NT2/D1 (cell line): Measurements from ENCODE around the gene TBCCD1.
"Not testable (repeated sequence)": the region's sequence is repeated elsewhere in the genome, so short reads cannot be mapped to it uniquely, and the experiment has no call there.

ENCODE experiments used
- DNase-seq: peaks from one replicate; pipeline ENCODE4 v3.0.0-alpha.2; 2011; ENCODE audit warnings: low read depth, low spot score
- H3K27me3 ChIP-seq: 2 replicates; pipeline ENCODE4 v1.6.0; 2011; ENCODE audit warnings: mild to moderate bottlenecking; ENCODE audit not compliant: insufficient read length, insufficient read depth
- H3K36me3 ChIP-seq: 2 replicates; pipeline ENCODE4 v1.6.1; 2011; ENCODE audit warnings: mild to moderate bottlenecking, low read length, mixed read lengths; ENCODE audit not compliant: insufficient read depth, insufficient read length
- H3K4me1 ChIP-seq: 2 replicates; pipeline ENCODE4 v1.5.1; 2011; ENCODE audit not compliant: insufficient read depth, insufficient read length
- H3K4me3 ChIP-seq: 2 replicates; pipeline ENCODE4 v1.5.1; 2011; ENCODE audit warnings: low read depth; ENCODE audit not compliant: insufficient read length
- H3K9ac ChIP-seq: 2 replicates; pipeline ENCODE4 v1.6.0; 2011; ENCODE audit warnings: low read depth; ENCODE audit not compliant: insufficient read length
- H3K9me3 ChIP-seq: 2 replicates; pipeline ENCODE4 v1.5.1; 2011; ENCODE audit warnings: mild to moderate bottlenecking, low read length; ENCODE audit not compliant: insufficient read depth
- SUZ12 ChIP-seq: IDR thresholded peaks from 2 replicates; pipeline ENCODE4 v1.6.1; 2011; ENCODE audit not compliant: insufficient read length, insufficient read depth; ENCODE audit errors: extremely low read depth
- YY1 ChIP-seq: IDR thresholded peaks from 2 replicates; pipeline ENCODE4 v1.6.1; 2011; ENCODE audit not compliant: insufficient read length, insufficient read depth
- ZNF274 ChIP-seq: IDR thresholded peaks from 2 replicates; pipeline ENCODE4 v1.6.1; 2011; ENCODE audit warnings: mild to moderate bottlenecking, low read depth, low read length

TBCCD1 gene

DNA sequence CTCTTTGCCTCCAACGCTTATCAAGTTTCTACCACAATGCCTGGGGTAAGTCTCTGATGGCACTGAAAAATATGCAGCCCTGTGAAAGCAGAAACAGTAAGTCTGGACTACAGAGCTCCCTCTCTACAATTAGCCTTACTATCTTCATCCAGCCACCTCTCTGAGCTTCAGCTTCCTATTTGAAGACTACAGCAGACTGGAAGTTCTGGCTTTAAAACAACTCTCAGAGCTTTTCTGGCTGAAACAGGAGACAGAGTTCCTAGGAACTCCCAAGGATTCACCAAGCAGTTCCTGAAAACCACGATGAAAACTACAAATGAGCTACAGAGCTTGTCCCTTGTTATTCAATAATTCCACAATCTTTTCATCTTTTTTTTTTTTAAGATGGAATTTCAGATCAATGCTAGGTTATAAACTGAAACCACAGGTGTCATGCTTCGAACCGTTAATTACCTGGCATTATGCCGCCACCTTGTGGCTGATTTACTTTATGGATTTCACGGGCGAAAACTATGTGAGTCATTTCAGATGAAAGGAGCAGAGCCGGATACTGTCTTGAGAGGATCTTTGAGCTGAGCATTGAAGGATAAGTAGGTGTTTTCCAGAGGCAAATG lies 26.8 kb downstream of the TBCCD1 start:
- H3K36me3 ChIP-seq: peaks cover 8% of the 10 kb centered on the region
- no peaks in the 10 kb centered on the region for H3K27me3 ChIP-seq
- H3K9ac ChIP-seq: no peak overlapping the region
- H3K9me3 ChIP-seq: no peaks in the 10 kb centered on the region
- peak; percentile 76 for DNase-seq
- no peak for TF ChIP-seq ZNF274
- TF ChIP-seq YY1: no peak
- no peak for TF ChIP-seq SUZ12
- no peaks in the 10 kb centered on the region for H3K4me1 ChIP-seq
- no peak overlapping the region for H3K4me3 ChIP-seq

DNA sequence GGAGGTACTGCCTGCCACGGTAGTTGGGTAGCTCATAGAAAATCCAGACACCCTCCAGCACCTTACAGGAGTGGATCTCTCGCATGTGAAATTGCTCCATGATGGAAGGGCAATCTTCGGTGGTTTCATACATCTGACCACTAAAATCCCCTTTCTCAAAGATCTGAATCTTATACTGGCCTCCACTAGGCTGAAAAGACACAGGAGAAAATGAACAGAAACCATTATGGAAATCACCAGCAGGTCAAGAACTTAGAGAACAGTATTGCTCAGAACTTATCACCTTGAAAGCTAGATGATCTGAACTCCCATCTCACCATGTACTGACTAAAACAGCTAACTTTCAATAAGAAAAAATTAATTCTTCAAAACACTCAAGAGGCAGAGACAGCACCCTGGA lies 28.4 kb downstream of the TBCCD1 start:
- Histone ChIP-seq H3K9ac (no peak overlapping the region), H3K9me3 (no peaks in the 10 kb centered on the region), H3K36me3 (peaks cover 4% of the 10 kb centered on the region), H3K4me1 (no peaks in the 10 kb centered on the region), H3K27me3 (no peaks in the 10 kb centered on the region), H3K4me3 (no peak overlapping the region)
- no peak for DNase-seq
- TF ChIP-seq ZNF274: no peak
- TF ChIP-seq YY1: no peak
- TF ChIP-seq SUZ12: no peak

GRCh38 chr3:186536883-186537844 lies 30.0 kb downstream of the TBCCD1 start:
- no peak for TF ChIP-seq SUZ12
- TF ChIP-seq YY1: no peak
- TF ChIP-seq ZNF274: no peak
- Histone ChIP-seq H3K4me1 (no peaks in the 10 kb centered on the region), H3K27me3 (no peaks in the 10 kb centered on the region), H3K9me3 (no peaks in the 10 kb centered on the region), H3K9ac (no peak overlapping the region), H3K36me3 (no peaks in the 10 kb centered on the region), H3K4me3 (no peak overlapping the region)
- no peak for DNase-seq

DNA sequence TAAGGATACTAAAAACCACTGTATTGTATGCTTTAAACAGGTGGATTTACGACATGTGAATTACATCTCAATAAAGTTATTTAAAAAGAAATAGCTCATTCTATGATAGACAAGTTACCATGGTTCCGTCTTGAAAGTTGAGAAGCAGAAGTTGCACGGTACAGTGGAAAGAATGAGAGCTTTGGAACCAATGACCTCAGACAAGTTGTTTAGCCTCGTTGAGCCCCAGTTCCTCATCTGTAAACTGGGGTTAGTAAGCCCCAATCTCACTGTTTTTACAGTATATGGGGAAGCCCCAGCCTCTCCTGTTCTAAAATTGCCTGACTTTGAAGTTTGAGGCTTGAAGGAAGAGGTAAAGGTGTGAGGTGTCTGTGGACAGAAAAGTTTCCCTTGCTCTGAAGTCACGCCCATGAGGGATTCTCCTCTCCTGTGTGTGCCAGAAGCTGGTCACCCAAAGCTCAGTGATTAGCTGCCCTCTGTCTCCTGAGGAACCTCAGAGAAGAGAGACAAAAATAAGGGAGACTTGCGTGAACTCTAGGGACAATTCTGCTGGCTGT lies 32.9 kb downstream of the TBCCD1 start:
- H3K4me3 ChIP-seq: no peak overlapping the region
- H3K36me3 ChIP-seq: no peaks in the 10 kb centered on the region
- no peaks in the 10 kb centered on the region for H3K27me3 ChIP-seq
- H3K9me3 ChIP-seq: no peaks in the 10 kb centered on the region
- TF ChIP-seq ZNF274: no peak
- TF ChIP-seq SUZ12: no peak
- no peak for TF ChIP-seq YY1
- H3K9ac ChIP-seq: no peak overlapping the region
- DNase-seq: no peak
- no peaks in the 10 kb centered on the region for H3K4me1 ChIP-seq

DNA sequence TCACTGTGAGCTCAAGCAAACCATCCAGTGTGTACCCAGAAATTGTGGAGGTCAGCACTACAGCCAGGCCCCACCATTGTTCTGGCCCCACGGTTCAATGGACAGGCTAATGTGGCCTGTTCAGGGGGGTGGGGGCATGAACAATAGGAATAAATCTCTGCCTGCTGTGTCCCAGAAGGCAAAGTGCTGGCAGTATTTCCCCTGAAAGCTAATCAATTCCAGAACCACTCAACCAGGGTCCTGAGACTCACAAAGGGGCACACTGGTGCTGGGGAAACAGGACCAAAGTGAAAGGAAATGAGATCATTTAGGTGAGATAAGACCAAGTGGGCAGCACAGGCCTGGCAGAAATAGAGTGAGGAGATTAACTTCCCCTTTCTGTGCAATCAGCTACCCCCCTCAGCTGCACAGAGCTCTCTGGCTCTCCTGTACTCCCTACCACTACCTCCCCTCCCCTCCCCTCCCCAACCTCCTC lies 34.5 kb downstream of the TBCCD1 start:
- Histone ChIP-seq H3K9ac (no peak overlapping the region), H3K27me3 (no peaks in the 10 kb centered on the region), H3K4me1 (no peaks in the 10 kb centered on the region), H3K9me3 (no peaks in the 10 kb centered on the region), H3K36me3 (no peaks in the 10 kb centered on the region), H3K4me3 (no peak overlapping the region)
- no peak for DNase-seq
- TF ChIP-seq YY1 (no peak), ZNF274 (no peak), SUZ12 (no peak)

- not testable (repeated sequence) for H3K27me3 ChIP-seq, DNase-seq, H3K9ac ChIP-seq, H3K36me3 ChIP-seq, H3K4me1 ChIP-seq, H3K4me3 ChIP-seq, H3K9me3 ChIP-seq
These were observed 35.4 kb downstream of the TBCCD1 start for GRCh38 chr3:186531694-186532093.

- H3K27me3 ChIP-seq: no peaks in the 10 kb centered on the region
- H3K4me1 ChIP-seq: no peaks in the 10 kb centered on the region
- H3K4me3 ChIP-seq: no peak overlapping the region
- H3K36me3 ChIP-seq: no peaks in the 10 kb centered on the region
- TF ChIP-seq ZNF274 (no peak), YY1 (no peak), SUZ12 (no peak)
- no peak for DNase-seq
- no peaks in the 10 kb centered on the region for H3K9me3 ChIP-seq
- H3K9ac ChIP-seq: no peak overlapping the region
These were observed 36.7 kb downstream of the TBCCD1 start for GRCh38 chr3:186530415-186530814.
